IMR-90 (cell line): ENCODE results near the gene MEGF10. TPM values are rescaled to one million over a fixed set of nuclear protein-coding genes. Genes with fewer than 3 reads are reported as not detected.

Source experiments
- ATAC-seq: fragments of 200-7000 bp; cut with Tn5 transposase; 2 replicates; pipeline ENCODE4 v1.9.1; 2020; ENCODE audit warnings: low read depth, mild to moderate bottlenecking, moderate library complexity
- BruUV-seq: library from RNA; stranded (reverse); fragments of 400-500 nt; replicated peaks from 2 replicates; lab custom pipeline; 2021; lab: Mats Ljungman, UMichigan
- CTCF ChIA-PET: fragments of 300-600 bp; formaldehyde crosslinking; extraction: SDS; loops from one replicate; lab custom pipeline; 2021; ENCODE audit warnings: antibody characterized with exemption; lab: Yijun Ruan, JAX
- POLR2A ChIA-PET: fragments of 300-600 bp; sonication (Branson Sonifier 250); formaldehyde crosslinking; loops from one replicate; lab custom pipeline; 2022; ENCODE audit warnings: antibody characterized with exemption; ENCODE audit not compliant: unreplicated experiment; lab: Charles Lee
- DNase-seq: peaks from one replicate; pipeline ENCODE4 v3.0.0; 2013
- H2AFZ ChIP-seq: replicated peaks from 2 replicates; pipeline ENCODE3; 2013; ENCODE audit warnings: low read length, mild to moderate bottlenecking; ENCODE audit not compliant: poor library complexity
- H2AK5ac ChIP-seq: 2 replicates; pipeline ENCODE4 v1.6.1; 2013; ENCODE audit warnings: low read depth, low read length, inconsistent platforms
- H2AK9ac ChIP-seq: replicated peaks from 2 replicates; pipeline ENCODE3; 2013; ENCODE audit warnings: mild to moderate bottlenecking, low read depth, low read length, moderate library complexity; ENCODE audit not compliant: poor library complexity
- H2BK120ac ChIP-seq: 2 replicates; pipeline ENCODE4 v1.6.1; 2013; ENCODE audit warnings: low read depth, low read length, inconsistent platforms
- H2BK15ac ChIP-seq: 3 replicates; pipeline ENCODE4 v1.6.1; 2013; ENCODE audit warnings: low read depth, low read length, inconsistent platforms
- H2BK20ac ChIP-seq: 2 replicates; pipeline ENCODE4 v1.6.1; 2013; ENCODE audit warnings: low read depth, mild to moderate bottlenecking, inconsistent platforms, low read length, moderate library complexity
- H2BK5ac ChIP-seq: 2 replicates; pipeline ENCODE4 v1.6.1; 2013; ENCODE audit warnings: mild to moderate bottlenecking, low read depth, low read length, inconsistent platforms; ENCODE audit not compliant: poor library complexity, severe bottlenecking
- H3K14ac ChIP-seq: replicated peaks from 2 replicates; pipeline ENCODE4 v1.6.1; 2013; ENCODE audit warnings: low read depth, low read length, inconsistent platforms
- H3K18ac ChIP-seq: 2 replicates; pipeline ENCODE4 v1.6.1; 2013; ENCODE audit warnings: low read depth, low read length, control low read depth
- H3K23ac ChIP-seq: 2 replicates; pipeline ENCODE4 v1.6.1; 2013; ENCODE audit warnings: low read depth, low read length, inconsistent platforms
- H3K27ac ChIP-seq: 2 replicates; pipeline ENCODE4 v1.5.1; 2013; ENCODE audit warnings: mild to moderate bottlenecking, control low read depth, low read length; ENCODE audit not compliant: insufficient read depth
- H3K27me3 ChIP-seq: 2 replicates; pipeline ENCODE4 v1.6.1; 2013; ENCODE audit warnings: low read length; ENCODE audit not compliant: control insufficient read depth, insufficient read depth
- H3K36me3 ChIP-seq: 2 replicates; pipeline ENCODE4 v1.6.1; 2013; ENCODE audit warnings: low read length, mixed read lengths; ENCODE audit not compliant: control insufficient read depth, insufficient read depth
- H3K4ac ChIP-seq: 2 replicates; pipeline ENCODE4 v1.6.1; 2013; ENCODE audit warnings: low read depth, low read length, inconsistent platforms
- H3K4me1 ChIP-seq: 2 replicates; pipeline ENCODE4 v1.6.1; 2013; ENCODE audit warnings: low read length, mixed read lengths; ENCODE audit not compliant: control insufficient read depth, insufficient read depth
- H3K4me2 ChIP-seq: 2 replicates; pipeline ENCODE4 v1.6.1; 2013; ENCODE audit warnings: low read depth, mild to moderate bottlenecking, control low read depth, low read length, moderate library complexity
- H3K4me3 ChIP-seq: 2 replicates; pipeline ENCODE4 v1.5.1; 2013; ENCODE audit warnings: low read depth, mild to moderate bottlenecking, control low read depth, low read length, moderate library complexity; ENCODE audit not compliant: insufficient read depth
- H3K56ac ChIP-seq: 2 replicates; pipeline ENCODE4 v1.6.1; 2013; ENCODE audit warnings: low read length, inconsistent platforms; ENCODE audit not compliant: insufficient read depth; ENCODE audit errors: extremely low read depth
- H3K79me1 ChIP-seq, 2 experiments: 2 replicates each; pipeline ENCODE4 v1.6.1; 2013; ENCODE audit warnings: low read length in 2 of 2, inconsistent platforms in 1 of 2, low read depth in 1 of 2
- H3K9ac ChIP-seq: 2 replicates; pipeline ENCODE4 v1.6.1; 2013; ENCODE audit warnings: low read depth, low read length, control low read depth
- H3K9me1 ChIP-seq: 2 replicates; pipeline ENCODE4 v1.6.1; 2013; ENCODE audit warnings: low read length, inconsistent platforms; ENCODE audit not compliant: insufficient read depth
- H3K9me3 ChIP-seq: 2 replicates; pipeline ENCODE4 v1.6.1; 2013; ENCODE audit warnings: low read length; ENCODE audit not compliant: control insufficient read depth, insufficient read depth
- H4K20me1 ChIP-seq: 2 replicates; pipeline ENCODE4 v1.6.1; 2013; ENCODE audit warnings: low read length, inconsistent platforms; ENCODE audit not compliant: insufficient read depth
- H4K5ac ChIP-seq: 2 replicates; pipeline ENCODE4 v1.6.1; 2013; ENCODE audit warnings: mild to moderate bottlenecking, low read depth, low read length, control low read depth
- H4K8ac ChIP-seq, 2 experiments: 2 replicates each; pipeline ENCODE4 v1.6.1; 2013; ENCODE audit warnings: low read depth in 2 of 2, low read length in 2 of 2, control low read depth in 1 of 2, inconsistent platforms in 1 of 2
- H4K91ac ChIP-seq: 2 replicates; pipeline ENCODE4 v1.6.1; 2013; ENCODE audit warnings: low read depth, low read length, inconsistent platforms; ENCODE audit not compliant: insufficient read depth
- MAFK ChIP-seq: IDR thresholded peaks from 2 replicates; pipeline ENCODE4 v1.6.1; 2012; ENCODE audit warnings: low read depth, low read length, improper control_type of control experiment
- MAZ ChIP-seq: IDR thresholded peaks from 2 replicates; pipeline ENCODE4 v1.6.1; 2012; ENCODE audit warnings: low read depth, mild to moderate bottlenecking, low read length, improper control_type of control experiment, moderate library complexity, borderline replicate concordance
- MXI1 ChIP-seq: IDR thresholded peaks from 2 replicates; pipeline ENCODE4 v1.6.1; 2012; ENCODE audit warnings: low read depth, mild to moderate bottlenecking, low read length, moderate library complexity, borderline replicate concordance
- NFE2L2 ChIP-seq: fragments of 150-350 bp; IDR thresholded peaks from 2 replicates; pipeline ENCODE4 v1.6.1; 2016; ENCODE audit warnings: low read depth, mild to moderate bottlenecking, low read length
- WGBS, 2 experiments: methylation state at CpG; one replicate each; pipeline versions ENCODE4 v1.1.5 to v1.1.7; 2013; ENCODE audit warnings: missing lambda C conversion rate in 2 of 2; ENCODE audit not compliant: insufficient read length in 1 of 2; ENCODE audit errors: extremely low coverage in 2 of 2; 5-methylcytosine and 5-hydroxymethylcytosine counted together
- dilution Hi-C: fragments of 300-500 bp; cut with HindIII; formaldehyde crosslinking; loops from one replicate; pipeline ENCODE4 v1.14.3; 2018; ENCODE audit warnings: low sequenced_read_pairs; ENCODE audit not compliant: unreplicated experiment
- in situ Hi-C: fragments of 300-500 bp; cut with MboI; formaldehyde crosslinking; loops from 3 replicates; pipeline ENCODE4 v1.14.3; 2019; ENCODE audit warnings: low sequenced_read_pairs, inconsistent platforms, mixed read lengths
- intact Hi-C: fragments of 100-400 bp; cut with micrococcal nuclease; formaldehyde crosslinking; loops from 2 replicates; pipeline ENCODE4 v1.10.0; 2022
- polyA plus RNA-seq, 3 experiments: library from polyadenylated mRNA; depleted of rRNA; stranded (reverse); fragments of >200 nt; gene quantifications; 2 replicates each; pipeline ENCODE4 v1.2.3, GENCODE V29; 2012; ENCODE audit warnings: low replicate concordance in 1 of 3
- total RNA-seq: library from RNA; depleted of rRNA; stranded (reverse); fragments of >200 nt; gene quantifications from 2 replicates; pipeline ENCODE4 v1.2.3, GENCODE V29; 2012
- TF ChIP-seq, protein P1 (sequence below): fragments of 150-350 bp; IDR thresholded peaks from 2 replicates; pipeline ENCODE4 v1.6.1; 2016; ENCODE audit warnings: low read depth, mild to moderate bottlenecking, low read length, moderate library complexity, borderline replicate concordance

The MEGF10 gene
- total and polyA plus RNA-seq, 2 of the 4 experiments (the other 2 are of a cell fraction), result not detected

- no peaks in the 10 kb centered on the region for H3K9me3 ChIP-seq
- H2BK120ac ChIP-seq, result no peak overlapping the region
- H4K91ac ChIP-seq, result no peak overlapping the region
- H3K18ac ChIP-seq, result no peak overlapping the region
- H3K4me1 ChIP-seq, result no peaks in the 10 kb centered on the region
- H3K36me3 ChIP-seq, result no peaks in the 10 kb centered on the region
- ATAC-seq (no peak), DNase-seq (no peak)
- no peaks in the 10 kb centered on the region for H4K20me1 ChIP-seq
- no peak overlapping the region for H3K4me3 ChIP-seq
- no peak overlapping the region for H3K27ac ChIP-seq
- H3K14ac ChIP-seq, result no peak overlapping the region
- no peak overlapping the region for H4K8ac ChIP-seq
- TF ChIP-seq MAZ, result no peak
- no peak for TF ChIP-seq MAFK
- TF ChIP-seq MXI1, result no peak
- TF ChIP-seq, protein P1, sequence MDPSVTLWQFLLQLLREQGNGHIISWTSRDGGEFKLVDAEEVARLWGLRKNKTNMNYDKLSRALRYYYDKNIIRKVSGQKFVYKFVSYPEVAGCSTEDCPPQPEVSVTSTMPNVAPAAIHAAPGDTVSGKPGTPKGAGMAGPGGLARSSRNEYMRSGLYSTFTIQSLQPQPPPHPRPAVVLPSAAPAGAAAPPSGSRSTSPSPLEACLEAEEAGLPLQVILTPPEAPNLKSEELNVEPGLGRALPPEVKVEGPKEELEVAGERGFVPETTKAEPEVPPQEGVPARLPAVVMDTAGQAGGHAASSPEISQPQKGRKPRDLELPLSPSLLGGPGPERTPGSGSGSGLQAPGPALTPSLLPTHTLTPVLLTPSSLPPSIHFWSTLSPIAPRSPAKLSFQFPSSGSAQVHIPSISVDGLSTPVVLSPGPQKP, result no peak
- no peak for TF ChIP-seq NFE2L2
- H3K4ac ChIP-seq, result no peak overlapping the region
- H3K23ac ChIP-seq, result no peak overlapping the region
- dilution Hi-C loops, result no loop called here
- H3K4me2 ChIP-seq, result no peak overlapping the region
- no peaks in the 10 kb centered on the region for H3K79me1 ChIP-seq
- H2AK5ac ChIP-seq, result no peak overlapping the region
- intact Hi-C loops, result no loop called here
- in situ Hi-C loops, result loop anchor here (25.0 kb wide), 1 partner anchor 694 kb away; no protein-coding TSS in a partner anchor
- peaks cover 14% of the 10 kb centered on the region for H3K27me3 ChIP-seq
- H3K9me1 ChIP-seq, result no peaks in the 10 kb centered on the region
- H2BK15ac ChIP-seq, result no peak overlapping the region
- WGBS, 2 experiments, result 43% methylated on average over 5 of the region's 6 CpGs; no CpG with 5 or more reads in 1 of the 2 experiments
- H2AK9ac ChIP-seq, result no peak overlapping the region
- no TSS peak for BruUV-seq
- no peak overlapping the region for H2BK20ac ChIP-seq
- no peak overlapping the region for H2AFZ ChIP-seq
- no peak overlapping the region for H3K9ac ChIP-seq
- ChIA-PET CTCF (no interaction called here), POLR2A (no interaction called here)
- no peak overlapping the region for H2BK5ac ChIP-seq
- no peak overlapping the region for H3K56ac ChIP-seq
- no peak overlapping the region for H4K5ac ChIP-seq
Measured at GRCh38 chr5:127506616-127507015, 216.0 kb downstream of the MEGF10 start.
